ENCODE measurements around the gene TMEM225B.
"Not testable (repeated sequence)": the region's sequence is repeated elsewhere in the genome, so short reads cannot be mapped to it uniquely, and the experiment has no call there.

TMEM225B gene

DNA sequence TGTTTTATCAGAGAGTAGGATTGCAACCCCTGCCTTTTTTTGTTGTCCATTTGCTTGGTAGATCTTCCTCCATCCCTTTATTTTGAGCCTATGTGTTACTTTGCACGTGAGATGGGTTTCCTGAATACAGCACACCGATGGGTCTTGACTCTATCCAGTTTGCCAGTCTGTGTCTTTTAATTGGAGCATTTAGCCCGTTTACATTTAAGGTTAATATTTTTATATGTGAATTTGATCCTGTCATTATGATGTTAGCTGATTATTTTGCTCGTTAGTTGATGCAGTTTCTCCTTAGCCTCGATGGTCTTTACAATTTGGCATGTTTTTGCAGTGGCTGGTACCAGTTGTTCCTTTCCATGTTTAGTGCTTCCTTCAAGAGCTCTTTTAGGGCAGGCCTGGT, 59.8 kb downstream of the TMEM225B start:
- not testable (repeated sequence) for DNase-seq (ENCODE audit: low spot score)
